GM23338 (cell line): ENCODE results near the gene SYNJ2BP. TPM values are rescaled to one million over a fixed set of nuclear protein-coding genes. Genes with fewer than 3 reads are reported as not detected.

Experiments
- ATAC-seq: fragments of 200-7000 bp; cut with Tn5 transposase; 3 replicates; pipeline ENCODE4 v1.9.1; 2020
- DNase-seq: peaks from one replicate; pipeline ENCODE4 v3.0.0-alpha.2; 2015; ENCODE audit warnings: low spot score
- H2AFZ ChIP-seq: fragments of 200-600 bp; sonication (generic); 2 replicates; pipeline ENCODE4 v1.8.0; 2016; ENCODE audit warnings: antibody characterized with exemption, mild to moderate bottlenecking, moderate library complexity
- H3F3A ChIP-seq: fragments of 200-600 bp; sonication (generic); replicated peaks from 2 replicates; pipeline ENCODE4 v1.8.0; 2017; ENCODE audit warnings: antibody characterized with exemption, mixed run types, low read depth
- H3K27ac ChIP-seq: fragments of 200-600 bp; sonication (generic); 2 replicates; pipeline ENCODE4 v1.6.1; 2016; ENCODE audit warnings: low read depth
- H3K27me3 ChIP-seq: fragments of 200-600 bp; sonication (generic); 2 replicates; pipeline ENCODE4 v1.8.0; 2016; ENCODE audit warnings: mild to moderate bottlenecking, mixed run types, moderate library complexity; ENCODE audit not compliant: insufficient read depth
- H3K36me3 ChIP-seq: fragments of 200-600 bp; sonication (generic); 2 replicates; pipeline ENCODE4 v1.8.0; 2016; ENCODE audit warnings: mild to moderate bottlenecking; ENCODE audit not compliant: insufficient read depth
- H3K4me1 ChIP-seq: fragments of 200-600 bp; sonication (generic); 2 replicates; pipeline ENCODE4 v1.8.0; 2016; ENCODE audit warnings: mild to moderate bottlenecking, moderate library complexity; ENCODE audit not compliant: insufficient read depth
- H3K4me2 ChIP-seq: fragments of 200-600 bp; sonication (generic); 2 replicates; pipeline ENCODE4 v1.7.1; 2017; ENCODE audit warnings: mixed run types
- H3K4me3 ChIP-seq: fragments of 200-600 bp; sonication (generic); 2 replicates; pipeline ENCODE4 v1.6.1; 2016; ENCODE audit warnings: mixed run types
- H3K79me2 ChIP-seq: fragments of 200-600 bp; sonication (generic); replicated peaks from 2 replicates; pipeline ENCODE4 v1.8.0; 2017; ENCODE audit warnings: mild to moderate bottlenecking; ENCODE audit not compliant: insufficient read depth
- H3K9me2 ChIP-seq: fragments of 200-600 bp; sonication (generic); 2 replicates; pipeline ENCODE4 v1.8.0; 2017; ENCODE audit not compliant: insufficient read depth
- H4K20me1 ChIP-seq: fragments of 200-600 bp; sonication (generic); replicated peaks from 2 replicates; pipeline ENCODE4 v1.8.0; 2017; ENCODE audit warnings: mild to moderate bottlenecking; ENCODE audit not compliant: insufficient read depth
- H3K27ac Mint-ChIP-seq: 2 replicates; pipeline ENCODE4 v1.8.0; 2020; ENCODE audit warnings: inconsistent platforms, mild to moderate bottlenecking, moderate library complexity, mixed read lengths
- H3K27me3 Mint-ChIP-seq: 3 replicates; pipeline ENCODE4 v1.8.0; 2022; ENCODE audit warnings: low read depth, mild to moderate bottlenecking, moderate library complexity, mixed read lengths, inconsistent platforms; ENCODE audit not compliant: insufficient read depth, poor library complexity
- H3K36me3 Mint-ChIP-seq: 3 replicates; pipeline ENCODE4 v1.8.0; 2021; ENCODE audit warnings: low read depth, mild to moderate bottlenecking, inconsistent platforms, moderate library complexity, mixed read lengths
- H3K4me1 Mint-ChIP-seq: 3 replicates; pipeline ENCODE4 v1.8.0; 2020; ENCODE audit warnings: mild to moderate bottlenecking, inconsistent platforms, mixed read lengths
- H3K4me3 Mint-ChIP-seq: 3 replicates; pipeline ENCODE4 v1.8.0; 2021; ENCODE audit warnings: moderate library complexity, mild to moderate bottlenecking, inconsistent platforms, mixed read lengths
- H3K9me3 Mint-ChIP-seq: 3 replicates; pipeline ENCODE4 v1.8.0; 2020; ENCODE audit warnings: moderate library complexity, mild to moderate bottlenecking, inconsistent platforms, mixed read lengths
- CREB1 ChIP-seq: fragments of 250-450 bp; sonication (Bioruptor Pico); IDR thresholded peaks from 2 replicates; pipeline ENCODE4 v1.5.0; 2020; ENCODE audit warnings: low read depth, mild to moderate bottlenecking, moderate library complexity
- EZH2 ChIP-seq: fragments of 200-600 bp; sonication (generic); IDR thresholded peaks from one replicate; pipeline ENCODE4 v1.8.0; 2017; ENCODE audit warnings: antibody characterized with exemption, mild to moderate bottlenecking, low read depth; ENCODE audit not compliant: unreplicated experiment
- EZH2phosphoT487 ChIP-seq: fragments of 200-600 bp; sonication (generic); IDR thresholded peaks from one replicate; pipeline ENCODE4 v1.8.1; 2018; ENCODE audit warnings: antibody characterized with exemption; ENCODE audit not compliant: unreplicated experiment
- POLR2AphosphoS5 ChIP-seq: IDR thresholded peaks from 2 replicates; pipeline ENCODE4 v1.6.1; 2016; ENCODE audit warnings: antibody characterized with exemption, low read depth
- ZNF114 ChIP-seq: fragments of 250-450 bp; sonication (Bioruptor Pico); IDR thresholded peaks from 2 replicates; pipeline ENCODE4 v1.5.0; 2020; ENCODE audit warnings: mild to moderate bottlenecking, moderate library complexity
- ZNF331 ChIP-seq: fragments of 250-450 bp; sonication (Bioruptor Pico); IDR thresholded peaks from 2 replicates; pipeline ENCODE4 v1.5.0; 2020; ENCODE audit warnings: low read depth, mild to moderate bottlenecking, moderate library complexity
- polyA plus RNA-seq: library from polyadenylated mRNA; unstranded; fragments of >200 nt; fragmentation: Nextera tagmentation; extraction: Ambion mirVana; gene quantifications from 2 replicates; pipeline ENCODE4 v1.2.1, GENCODE V29; 2016
- total RNA-seq: library from RNA; depleted of rRNA; stranded (reverse); fragments of >200 nt; shearing (Covaris generic); gene quantifications from 2 replicates; pipeline ENCODE4 v1.2.3, GENCODE V29; 2014
- TF ChIP-seq, protein P1 (sequence below): fragments of 250-450 bp; sonication (Bioruptor Pico); IDR thresholded peaks from 2 replicates; pipeline ENCODE4 v1.5.0; 2020; ENCODE audit warnings: mild to moderate bottlenecking, moderate library complexity
- TF ChIP-seq, protein P2 (sequence below), 2 experiments: fragments of 200-600 bp in 1 of 2; sonication (generic) in 1 of 2; conservative IDR thresholded peaks; 2 replicates each; pipeline versions ENCODE4 v1.5.1 to v1.6.1; 2016 to 2017; ENCODE audit warnings: antibody characterized with exemption in 2 of 2, low read depth in 2 of 2, mild to moderate bottlenecking in 2 of 2, moderate library complexity in 1 of 2

Gene SYNJ2BP
- total and polyA plus RNA-seq, 2 experiments from 2014 or later = 24.2 to 48.2 TPM

DNA sequence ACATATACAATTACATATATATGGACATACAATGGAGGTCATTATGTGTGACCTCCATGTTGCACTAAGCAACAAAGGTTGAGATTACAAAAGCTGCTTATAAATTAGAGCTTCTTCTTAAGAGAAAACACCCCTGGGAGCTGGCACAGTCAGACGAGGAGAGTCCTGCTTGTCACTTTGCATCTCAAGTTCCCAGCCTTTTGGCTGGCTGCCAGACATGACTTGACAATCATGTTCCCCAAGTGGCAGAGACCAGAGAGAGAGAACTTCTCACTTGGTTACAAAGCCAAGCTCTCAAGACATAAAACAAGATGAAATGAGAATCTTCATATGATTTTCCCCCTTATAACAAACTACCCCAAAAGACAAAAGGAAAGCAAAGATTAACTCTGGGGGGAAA, 8.5 kb upstream of the SYNJ2BP start (continued):
- no peak for TF ChIP-seq ZNF114
- TF ChIP-seq, protein P1, sequence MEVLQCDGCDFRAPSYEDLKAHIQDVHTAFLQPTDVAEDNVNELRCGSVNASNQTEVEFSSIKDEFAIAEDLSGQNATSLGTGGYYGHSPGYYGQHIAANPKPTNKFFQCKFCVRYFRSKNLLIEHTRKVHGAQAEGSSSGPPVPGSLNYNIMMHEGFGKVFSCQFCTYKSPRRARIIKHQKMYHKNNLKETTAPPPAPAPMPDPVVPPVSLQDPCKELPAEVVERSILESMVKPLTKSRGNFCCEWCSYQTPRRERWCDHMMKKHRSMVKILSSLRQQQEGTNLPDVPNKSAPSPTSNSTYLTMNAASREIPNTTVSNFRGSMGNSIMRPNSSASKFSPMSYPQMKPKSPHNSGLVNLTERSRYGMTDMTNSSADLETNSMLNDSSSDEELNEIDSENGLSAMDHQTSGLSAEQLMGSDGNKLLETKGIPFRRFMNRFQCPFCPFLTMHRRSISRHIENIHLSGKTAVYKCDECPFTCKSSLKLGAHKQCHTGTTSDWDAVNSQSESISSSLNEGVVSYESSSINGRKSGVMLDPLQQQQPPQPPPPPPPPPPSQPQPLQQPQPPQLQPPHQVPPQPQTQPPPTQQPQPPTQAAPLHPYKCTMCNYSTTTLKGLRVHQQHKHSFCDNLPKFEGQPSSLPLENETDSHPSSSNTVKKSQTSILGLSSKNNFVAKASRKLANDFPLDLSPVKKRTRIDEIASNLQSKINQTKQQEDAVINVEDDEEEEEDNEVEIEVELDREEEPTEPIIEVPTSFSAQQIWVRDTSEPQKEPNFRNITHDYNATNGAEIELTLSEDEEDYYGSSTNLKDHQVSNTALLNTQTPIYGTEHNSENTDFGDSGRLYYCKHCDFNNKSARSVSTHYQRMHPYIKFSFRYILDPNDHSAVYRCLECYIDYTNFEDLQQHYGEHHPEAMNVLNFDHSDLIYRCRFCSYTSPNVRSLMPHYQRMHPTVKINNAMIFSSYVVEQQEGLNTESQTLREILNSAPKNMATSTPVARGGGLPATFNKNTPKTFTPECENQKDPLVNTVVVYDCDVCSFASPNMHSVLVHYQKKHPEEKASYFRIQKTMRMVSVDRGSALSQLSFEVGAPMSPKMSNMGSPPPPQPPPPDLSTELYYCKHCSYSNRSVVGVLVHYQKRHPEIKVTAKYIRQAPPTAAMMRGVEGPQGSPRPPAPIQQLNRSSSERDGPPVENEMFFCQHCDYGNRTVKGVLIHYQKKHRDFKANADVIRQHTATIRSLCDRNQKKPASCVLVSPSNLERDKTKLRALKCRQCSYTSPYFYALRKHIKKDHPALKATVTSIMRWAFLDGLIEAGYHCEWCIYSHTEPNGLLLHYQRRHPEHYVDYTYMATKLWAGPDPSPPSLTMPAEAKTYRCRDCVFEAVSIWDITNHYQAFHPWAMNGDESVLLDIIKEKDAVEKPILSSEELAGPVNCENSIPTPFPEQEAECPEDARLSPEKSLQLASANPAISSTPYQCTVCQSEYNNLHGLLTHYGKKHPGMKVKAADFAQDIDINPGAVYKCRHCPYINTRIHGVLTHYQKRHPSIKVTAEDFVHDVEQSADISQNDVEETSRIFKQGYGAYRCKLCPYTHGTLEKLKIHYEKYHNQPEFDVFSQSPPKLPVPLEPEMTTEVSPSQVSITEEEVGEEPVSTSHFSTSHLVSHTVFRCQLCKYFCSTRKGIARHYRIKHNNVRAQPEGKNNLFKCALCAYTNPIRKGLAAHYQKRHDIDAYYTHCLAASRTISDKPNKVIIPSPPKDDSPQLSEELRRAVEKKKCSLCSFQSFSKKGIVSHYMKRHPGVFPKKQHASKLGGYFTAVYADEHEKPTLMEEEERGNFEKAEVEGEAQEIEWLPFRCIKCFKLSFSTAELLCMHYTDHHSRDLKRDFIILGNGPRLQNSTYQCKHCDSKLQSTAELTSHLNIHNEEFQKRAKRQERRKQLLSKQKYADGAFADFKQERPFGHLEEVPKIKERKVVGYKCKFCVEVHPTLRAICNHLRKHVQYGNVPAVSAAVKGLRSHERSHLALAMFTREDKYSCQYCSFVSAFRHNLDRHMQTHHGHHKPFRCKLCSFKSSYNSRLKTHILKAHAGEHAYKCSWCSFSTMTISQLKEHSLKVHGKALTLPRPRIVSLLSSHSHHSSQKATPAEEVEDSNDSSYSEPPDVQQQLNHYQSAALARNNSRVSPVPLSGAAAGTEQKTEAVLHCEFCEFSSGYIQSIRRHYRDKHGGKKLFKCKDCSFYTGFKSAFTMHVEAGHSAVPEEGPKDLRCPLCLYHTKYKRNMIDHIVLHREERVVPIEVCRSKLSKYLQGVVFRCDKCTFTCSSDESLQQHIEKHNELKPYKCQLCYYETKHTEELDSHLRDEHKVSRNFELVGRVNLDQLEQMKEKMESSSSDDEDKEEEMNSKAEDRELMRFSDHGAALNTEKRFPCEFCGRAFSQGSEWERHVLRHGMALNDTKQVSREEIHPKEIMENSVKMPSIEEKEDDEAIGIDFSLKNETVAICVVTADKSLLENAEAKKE (CRISPR knock-in tag) = no peak
- TF ChIP-seq POLR2AphosphoS5 = no peak

DNA sequence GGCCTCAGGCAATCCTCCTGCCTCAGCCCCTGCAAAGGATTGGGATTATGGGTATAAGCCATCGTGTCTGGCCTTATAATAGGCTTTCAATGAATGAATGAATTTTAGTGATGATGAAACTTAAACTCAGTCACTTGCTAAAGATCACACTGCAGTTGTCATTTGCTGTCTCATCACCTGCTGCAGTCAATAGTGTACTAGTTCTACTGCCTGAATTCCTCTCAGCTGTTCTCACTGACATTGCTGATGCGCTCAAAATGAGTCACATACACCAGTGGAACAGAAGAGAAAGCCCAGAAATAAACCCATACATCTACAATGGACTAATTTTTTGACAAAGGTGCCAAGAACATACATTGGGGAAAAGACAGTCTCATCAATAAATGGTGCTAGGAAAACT, 5.6 kb upstream of the SYNJ2BP start:
- DNase-seq (no peak), ATAC-seq (no peak)
- H3K4me1 Mint-ChIP-seq = peaks cover 15% of the 10 kb centered on the region
- Histone ChIP-seq H3K4me3 (no peak overlapping the region), H3K27me3 (no peaks in the 10 kb centered on the region), H3K9me2 (peaks cover 5% of the 10 kb centered on the region; the same call in 1 of the 2 replicates), H2AFZ (no peak overlapping the region), H3K4me1 (no peaks in the 10 kb centered on the region), H3F3A (peaks cover 12% of the 10 kb centered on the region; the same call in 1 of the 2 replicates), H3K27ac (no peak overlapping the region), H3K79me2 (no peaks in the 10 kb centered on the region), H4K20me1 (no peaks in the 10 kb centered on the region), H3K36me3 (peaks cover 4% of the 10 kb centered on the region), H3K4me2 (no peak overlapping the region)
- H3K27ac Mint-ChIP-seq = no peak overlapping the region
- H3K4me3 Mint-ChIP-seq = no peak overlapping the region
- H3K9me3 Mint-ChIP-seq = peaks cover 25% of the 10 kb centered on the region
- peaks cover 11% of the 10 kb centered on the region; the same call in 2 of the 3 replicates for H3K36me3 Mint-ChIP-seq
- peaks cover 2% of the 10 kb centered on the region for H3K27me3 Mint-ChIP-seq
- TF ChIP-seq EZH2phosphoT487 (no peak), EZH2 (no peak), POLR2AphosphoS5 (no peak), ZNF331 (CRISPR knock-in tag) (no peak), CREB1 (CRISPR knock-in tag) (no peak)
- TF ChIP-seq, protein P2, sequence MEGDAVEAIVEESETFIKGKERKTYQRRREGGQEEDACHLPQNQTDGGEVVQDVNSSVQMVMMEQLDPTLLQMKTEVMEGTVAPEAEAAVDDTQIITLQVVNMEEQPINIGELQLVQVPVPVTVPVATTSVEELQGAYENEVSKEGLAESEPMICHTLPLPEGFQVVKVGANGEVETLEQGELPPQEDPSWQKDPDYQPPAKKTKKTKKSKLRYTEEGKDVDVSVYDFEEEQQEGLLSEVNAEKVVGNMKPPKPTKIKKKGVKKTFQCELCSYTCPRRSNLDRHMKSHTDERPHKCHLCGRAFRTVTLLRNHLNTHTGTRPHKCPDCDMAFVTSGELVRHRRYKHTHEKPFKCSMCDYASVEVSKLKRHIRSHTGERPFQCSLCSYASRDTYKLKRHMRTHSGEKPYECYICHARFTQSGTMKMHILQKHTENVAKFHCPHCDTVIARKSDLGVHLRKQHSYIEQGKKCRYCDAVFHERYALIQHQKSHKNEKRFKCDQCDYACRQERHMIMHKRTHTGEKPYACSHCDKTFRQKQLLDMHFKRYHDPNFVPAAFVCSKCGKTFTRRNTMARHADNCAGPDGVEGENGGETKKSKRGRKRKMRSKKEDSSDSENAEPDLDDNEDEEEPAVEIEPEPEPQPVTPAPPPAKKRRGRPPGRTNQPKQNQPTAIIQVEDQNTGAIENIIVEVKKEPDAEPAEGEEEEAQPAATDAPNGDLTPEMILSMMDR (conservative IDR thresholded peaks at IDR 0.05; ENCODE audit: low read depth in 2 of 2) = no peak
- TF ChIP-seq, protein P1 (CRISPR knock-in tag) = no peak
